Esophagus squamous epithelium (tissue), 5 donors: ENCODE data around the gene SLC6A4. TPM values are rescaled to one million over a fixed set of nuclear protein-coding genes. Genes with fewer than 3 reads are reported as not detected.

Source experiments
- DNase-seq: peaks from one replicate; lab custom pipeline; 2025; lab: John Stamatoyannopoulos, UW
- H3K27ac ChIP-seq, 4 donors: fragments of 200-600 bp; sonication (generic); one replicate each; pipeline ENCODE4 v1.5.1; 2016 to 2019; ENCODE audit warnings: mild to moderate bottlenecking in 1 of 4
- H3K27me3 ChIP-seq, 4 donors: fragments of 200-600 bp; sonication (generic); 1 replicate in 3 of 4; 2 replicates in 1 of 4; pipeline versions ENCODE4 v1.5.1 to v1.6.0; 2017 to 2021; ENCODE audit warnings: antibody characterized with exemption in 1 of 4
- H3K36me3 ChIP-seq, 3 donors: fragments of 200-600 bp; sonication (generic); one replicate each; pipeline ENCODE4 v1.5.1; 2016 to 2019
- H3K4me1 ChIP-seq, 3 donors: fragments of 200-600 bp; sonication (generic); one replicate each; pipeline ENCODE4 v1.5.1; 2017 to 2019
- H3K4me3 ChIP-seq, 4 donors: fragments of 200-600 bp; sonication (generic); 1 replicate in 3 of 4; 2 replicates in 1 of 4; pipeline ENCODE4 v1.5.1; 2016 to 2019; ENCODE audit warnings: mild to moderate bottlenecking in 2 of 4, moderate library complexity in 1 of 4
- H3K9me3 ChIP-seq, 3 donors: fragments of 200-600 bp; sonication (generic); one replicate each; pipeline ENCODE4 v1.5.1; 2016 to 2019
- POLR2A ChIP-seq, 4 donors: fragments of 450-650 bp; IDR thresholded peaks; one replicate each; pipeline ENCODE4 v1.6.1; 2017; ENCODE audit warnings: antibody characterized with exemption in 4 of 4, mild to moderate bottlenecking in 4 of 4, moderate library complexity in 3 of 4
- WGBS, 2 donors: methylation state at CpG; one replicate each; pipeline ENCODE4 v1.1.5; 2018; 5-methylcytosine and 5-hydroxymethylcytosine counted together
- intact Hi-C: fragments of 100-400 bp; cut with DNase I; formaldehyde crosslinking; loops from one replicate; pipeline ENCODE4 v1.15.0; 2022
- total RNA-seq, 4 donors: library from RNA; depleted of rRNA; stranded (reverse); fragments of >200 nt; gene quantifications; one replicate each; pipeline ENCODE4 v1.1.0, GENCODE V29; 2016
- TF ChIP-seq, protein P1 (sequence below), 6 experiments: fragments of 450-650 bp in 4 of 6; fragments of 200-600 bp in 2 of 6; sonication (generic) in 2 of 6; IDR thresholded peaks; one replicate each; pipeline ENCODE4 v1.5.1; 2016 to 2019; ENCODE audit warnings: antibody characterized with exemption in 6 of 6, mild to moderate bottlenecking in 4 of 6, moderate library complexity in 4 of 6
- donor health status: DM: yes; HTN: yes; CAD: no.

The SLC6A4 gene
- total RNA-seq, 4 donors from 2014 or later = 0.48 to 8.2 (median 3.5) TPM

DNA sequence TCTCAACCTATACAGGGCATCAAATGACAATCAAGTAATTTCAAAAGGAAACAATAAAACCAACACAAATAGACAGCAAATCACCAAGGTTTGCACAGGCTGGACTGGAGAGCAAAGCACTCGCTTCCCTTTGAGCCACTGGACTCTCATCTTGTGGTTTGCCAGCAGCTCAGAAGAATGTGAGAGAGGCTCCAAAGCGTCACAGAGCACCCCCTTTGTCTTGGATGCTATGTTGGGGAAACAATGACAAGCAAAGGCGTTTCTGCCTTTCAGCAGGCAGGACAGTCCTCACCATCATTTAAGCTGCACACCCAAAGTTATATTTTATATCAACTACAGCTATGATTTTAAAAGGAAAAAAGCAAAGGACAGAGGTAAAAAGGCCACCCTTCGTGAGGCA lies 13.2 kb downstream of the SLC6A4 start:
- H3K36me3 ChIP-seq = peaks cover 0 to 8% (median 0%) of the 10 kb centered on the region in 3 donors
- peaks cover 0 to 30% (median 10%) of the 10 kb centered on the region in 3 donors for H3K4me1 ChIP-seq
- H3K27ac ChIP-seq = no peak overlapping the region
- no peaks in the 10 kb centered on the region for H3K9me3 ChIP-seq
- H3K4me3 ChIP-seq = no peak overlapping the region
- H3K27me3 ChIP-seq = no peaks in the 10 kb centered on the region
- no peak for DNase-seq
- 75 to 94% methylated on average over 4 of the region's 4 CpGs for WGBS, 2 donors
- no peak for TF ChIP-seq POLR2A (IDR thresholded peaks at IDR 0.05)
- TF ChIP-seq, protein P1, sequence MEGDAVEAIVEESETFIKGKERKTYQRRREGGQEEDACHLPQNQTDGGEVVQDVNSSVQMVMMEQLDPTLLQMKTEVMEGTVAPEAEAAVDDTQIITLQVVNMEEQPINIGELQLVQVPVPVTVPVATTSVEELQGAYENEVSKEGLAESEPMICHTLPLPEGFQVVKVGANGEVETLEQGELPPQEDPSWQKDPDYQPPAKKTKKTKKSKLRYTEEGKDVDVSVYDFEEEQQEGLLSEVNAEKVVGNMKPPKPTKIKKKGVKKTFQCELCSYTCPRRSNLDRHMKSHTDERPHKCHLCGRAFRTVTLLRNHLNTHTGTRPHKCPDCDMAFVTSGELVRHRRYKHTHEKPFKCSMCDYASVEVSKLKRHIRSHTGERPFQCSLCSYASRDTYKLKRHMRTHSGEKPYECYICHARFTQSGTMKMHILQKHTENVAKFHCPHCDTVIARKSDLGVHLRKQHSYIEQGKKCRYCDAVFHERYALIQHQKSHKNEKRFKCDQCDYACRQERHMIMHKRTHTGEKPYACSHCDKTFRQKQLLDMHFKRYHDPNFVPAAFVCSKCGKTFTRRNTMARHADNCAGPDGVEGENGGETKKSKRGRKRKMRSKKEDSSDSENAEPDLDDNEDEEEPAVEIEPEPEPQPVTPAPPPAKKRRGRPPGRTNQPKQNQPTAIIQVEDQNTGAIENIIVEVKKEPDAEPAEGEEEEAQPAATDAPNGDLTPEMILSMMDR (IDR thresholded peaks at IDR 0.05) = no peak
- intact Hi-C loops = no loop called here

DNA sequence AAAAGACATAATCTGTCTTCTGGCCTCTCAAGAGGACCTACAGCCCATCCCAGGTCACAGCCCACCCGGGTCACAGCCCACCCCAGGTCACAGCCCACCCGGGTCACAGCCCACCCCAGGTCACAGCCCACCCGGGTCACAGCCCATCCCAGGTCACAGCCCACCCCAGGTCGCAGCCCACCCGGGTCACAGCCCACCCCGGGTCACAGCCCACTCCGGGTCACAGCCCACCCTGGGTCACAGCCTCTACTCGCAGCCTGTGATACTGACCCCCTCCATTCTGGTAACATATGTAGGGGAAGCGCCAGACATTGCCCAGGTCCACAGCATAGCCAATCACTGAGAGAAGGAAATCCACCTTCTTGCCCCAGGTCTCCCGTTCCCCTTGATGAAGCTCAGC lies 14.2 kb downstream of the SLC6A4 start:
- no peak for TF ChIP-seq POLR2A (IDR thresholded peaks at IDR 0.05)
- TF ChIP-seq, protein P1 (IDR thresholded peaks at IDR 0.05) = no peak
- no peak overlapping the region for H3K4me3 ChIP-seq
- H3K27ac ChIP-seq = no peak overlapping the region
- H3K4me1 ChIP-seq = peaks cover 0 to 20% (median 7%) of the 10 kb centered on the region in 3 donors
- no peaks in the 10 kb centered on the region for H3K27me3 ChIP-seq
- no peaks in the 10 kb centered on the region for H3K9me3 ChIP-seq
- DNase-seq = no peak
- intact Hi-C loops = no loop called here
- WGBS, 2 donors = 88 to 100% methylated on average over 1 to 3 of the region's 10 CpGs
- H3K36me3 ChIP-seq = peaks cover 0 to 12% (median 0%) of the 10 kb centered on the region in 3 donors

DNA sequence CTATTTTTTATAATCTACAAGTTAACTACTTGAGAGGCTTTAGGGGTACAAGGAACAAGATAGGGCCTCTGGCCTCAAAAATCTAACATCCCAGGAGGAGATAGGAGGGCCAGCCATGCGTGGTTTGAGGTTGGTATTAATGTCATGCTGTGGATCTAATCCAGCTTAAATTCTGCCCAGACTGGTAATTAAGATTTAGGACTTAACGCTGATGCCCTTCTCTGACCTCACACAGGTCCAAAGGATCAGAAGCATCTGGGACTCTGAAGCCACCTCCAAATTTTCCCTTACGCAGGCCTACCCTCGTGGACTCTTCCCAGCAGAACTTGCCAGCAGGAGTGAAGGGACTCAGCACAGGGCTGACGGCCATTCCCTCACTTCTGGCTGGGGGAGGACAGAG lies 15.1 kb downstream of the SLC6A4 start:
- Histone ChIP-seq H3K4me1 (peaks cover 0 to 11% (median 3%) of the 10 kb centered on the region in 3 donors), H3K36me3 (peaks cover 0 to 12% (median 0%) of the 10 kb centered on the region in 3 donors), H3K27me3 (no peaks in the 10 kb centered on the region), H3K9me3 (no peaks in the 10 kb centered on the region), H3K27ac (no peak overlapping the region), H3K4me3 (no peak overlapping the region)
- WGBS, 2 donors = 84 to 87% methylated on average over 3 to 4 of the region's 5 CpGs
- TF ChIP-seq, protein P1 (IDR thresholded peaks at IDR 0.05) = no peak
- TF ChIP-seq POLR2A (IDR thresholded peaks at IDR 0.05) = no peak
- DNase-seq = no peak
- intact Hi-C loops = no loop called here

DNA sequence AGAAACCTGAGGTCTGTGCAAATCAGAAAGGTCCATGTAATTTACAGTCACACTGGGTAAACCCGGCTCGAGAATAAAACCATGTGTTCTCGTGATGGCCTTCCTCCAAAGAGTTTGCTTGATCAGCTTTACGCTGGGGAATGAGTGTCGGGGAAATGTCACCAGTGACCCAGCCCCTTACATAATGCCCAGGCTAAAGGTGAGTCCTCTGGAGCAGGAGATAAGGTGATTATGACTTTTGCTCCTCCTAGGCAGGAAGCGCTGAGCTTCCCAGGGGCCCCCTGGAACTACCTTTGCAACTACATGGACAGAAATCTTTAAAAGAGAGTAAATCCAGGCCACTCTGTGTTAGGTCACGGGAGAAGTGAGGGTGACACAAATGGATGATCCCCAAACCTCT lies 15.7 kb downstream of the SLC6A4 start:
- no peak overlapping the region for H3K27ac ChIP-seq
- H3K27me3 ChIP-seq = no peaks in the 10 kb centered on the region
- intact Hi-C loops = no loop called here
- WGBS, 2 donors = 85 to 87% methylated on average over 7 of the region's 7 CpGs
- no peak overlapping the region for H3K4me3 ChIP-seq
- peaks cover 0 to 12% (median 0%) of the 10 kb centered on the region in 3 donors for H3K36me3 ChIP-seq
- no peaks in the 10 kb centered on the region for H3K9me3 ChIP-seq
- no peak for DNase-seq
- H3K4me1 ChIP-seq = peaks cover 0 to 5% (median 0%) of the 10 kb centered on the region in 3 donors
- no peak for TF ChIP-seq POLR2A (IDR thresholded peaks at IDR 0.05)
- TF ChIP-seq, protein P1 (IDR thresholded peaks at IDR 0.05) = no peak

DNA sequence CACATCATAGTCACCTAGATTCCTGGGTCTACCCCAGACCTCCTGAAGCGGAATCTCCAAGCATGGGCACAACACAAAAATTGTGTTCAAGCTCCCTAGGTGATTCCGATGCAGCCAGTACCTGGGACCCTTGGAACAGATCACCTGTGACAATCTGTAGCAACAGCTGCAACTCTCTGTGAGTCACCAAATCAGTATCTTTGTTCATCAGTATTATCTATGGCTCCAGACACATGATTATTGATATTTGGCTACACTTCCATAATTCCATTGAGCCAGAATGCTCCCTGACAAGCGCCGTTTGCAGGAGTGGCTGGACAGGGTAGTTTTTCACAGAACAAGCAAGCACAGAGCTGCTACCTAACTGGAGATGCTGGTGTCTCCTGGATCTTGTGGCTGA lies 16.2 kb downstream of the SLC6A4 start:
- DNase-seq = no peak
- intact Hi-C loops = no loop called here
- no peak for TF ChIP-seq POLR2A (IDR thresholded peaks at IDR 0.05)
- TF ChIP-seq, protein P1 (IDR thresholded peaks at IDR 0.05) = no peak
- Histone ChIP-seq H3K9me3 (no peaks in the 10 kb centered on the region), H3K4me1 (peaks cover 0 to under 1% (median 0%) of the 10 kb centered on the region in 3 donors), H3K4me3 (no peak overlapping the region), H3K27ac (no peak overlapping the region), H3K36me3 (peaks cover 0 to 12% (median 0%) of the 10 kb centered on the region in 3 donors), H3K27me3 (no peaks in the 10 kb centered on the region)
- WGBS, 2 donors = 80 to 90% methylated on average over 4 of the region's 4 CpGs
